ENCODE measurements around the gene ARHGEF18. TPM values are rescaled to one million over a fixed set of nuclear protein-coding genes. Genes with fewer than 3 reads are reported as not detected.

The ARHGEF18 gene
- total RNA-seq, 1 experiment from 2014 or later, result 38.3 TPM

DNA sequence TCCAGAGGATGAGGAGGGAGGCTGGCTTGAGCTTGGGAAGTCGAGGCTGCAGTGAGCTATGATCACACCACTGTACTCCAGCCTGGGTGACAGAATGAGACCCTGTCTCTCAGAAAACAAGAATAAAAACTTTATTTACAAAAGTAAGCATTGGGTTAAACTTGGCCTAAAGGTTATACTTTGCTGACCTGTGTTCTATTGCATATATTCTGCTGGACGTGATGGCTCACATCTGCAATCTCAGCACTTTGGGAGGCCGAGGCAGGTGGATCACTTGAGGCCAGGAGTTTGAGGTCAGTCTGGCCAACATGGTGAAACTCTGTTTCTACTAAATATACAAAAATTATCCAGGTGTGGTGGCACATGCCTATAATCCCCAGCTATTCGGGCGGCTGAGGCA is 6.6 kb upstream of the ARHGEF18 start:
- Histone ChIP-seq H3T11ph (ENCODE audit: low read length) (no peak overlapping the region), H3K9me3 (ENCODE audit: control insufficient read depth, low read depth, low read length) (no peaks in the 10 kb centered on the region), H4K5ac (ENCODE audit: insufficient read length, low read depth, low read length) (no peak overlapping the region), H3K9ac (ENCODE audit: extremely low read depth, insufficient read length, low read length) (no peak overlapping the region), H3K4me1 (ENCODE audit: insufficient read depth, low read length) (no peaks in the 10 kb centered on the region), H2BK5ac (ENCODE audit: insufficient read length, low read length) (no peak overlapping the region), H3K14ac (ENCODE audit: insufficient read depth, low read length) (no peak overlapping the region), H4K20me1 (ENCODE audit: control insufficient read depth, insufficient read depth, insufficient read length) (no peaks in the 10 kb centered on the region), H3K4ac (ENCODE audit: low read depth, low read length) (no peak overlapping the region), H2BK15ac (ENCODE audit: low read depth, low read length) (no peak overlapping the region), H2BK120ac (ENCODE audit: low read depth, low read length, poor library complexity, severe bottlenecking) (no peak overlapping the region), H2AFZ (ENCODE audit: low read length) (no peak overlapping the region), H3K23ac (ENCODE audit: insufficient read length, low read depth, low read length) (no peak overlapping the region), H3K56ac (ENCODE audit: insufficient read length, low read depth, low read length) (no peak overlapping the region), H3K79me2 (ENCODE audit: insufficient read depth, low read length) (no peaks in the 10 kb centered on the region), H3K79me1 (ENCODE audit: insufficient read depth, low read depth, low read length, poor library complexity, severe bottlenecking) (no peaks in the 10 kb centered on the region), H3K27me3 (ENCODE audit: insufficient read depth, low read length) (no peaks in the 10 kb centered on the region), H4K91ac (ENCODE audit: insufficient read length, low read depth, low read length) (no peak overlapping the region), H2BK12ac (ENCODE audit: insufficient read length, low read depth, low read length) (no peak overlapping the region), H2AK5ac (ENCODE audit: insufficient read length, low read length) (no peak overlapping the region), H3K27ac (ENCODE audit: insufficient read length, low read depth, low read length) (no peak overlapping the region), H2BK20ac (ENCODE audit: low read depth, low read length, poor library complexity, severe bottlenecking) (no peak overlapping the region), H3K4me2 (ENCODE audit: insufficient read depth, insufficient read length, low read length) (no peak overlapping the region), H3K23me2 (ENCODE audit: insufficient read length, low read depth, low read length, poor library complexity, severe bottlenecking) (no peaks in the 10 kb centered on the region), H3K18ac (ENCODE audit: insufficient read length, low read depth, low read length) (no peak overlapping the region), H4K8ac (replicated peaks; ENCODE audit: insufficient read length, low read depth, low read length) (no peak overlapping the region)
- WGBS (ENCODE audit: extremely low coverage, insufficient read length, low lambda C conversion rate), result no CpG with 5 or more reads among the region's 5 CpGs
- Mint-ChIP-seq H3K9me3 (no peaks in the 10 kb centered on the region), H3K36me3 (ENCODE audit: insufficient read depth in 1 of 3, low read depth in 3 of 3) (no peaks in the 10 kb centered on the region), H3K27ac (no peak overlapping the region), H3K4me3 (no peak overlapping the region), H3K27me3 (ENCODE audit: low read depth) (peaks cover 2% of the 10 kb centered on the region; the same call in 1 of the 2 replicates), H3K4me1 (peaks cover 3% of the 10 kb centered on the region in 2 experiments; a peak in 3 of 4 replicates)
- DNase-seq, result no peak
- TF ChIP-seq, protein P1, sequence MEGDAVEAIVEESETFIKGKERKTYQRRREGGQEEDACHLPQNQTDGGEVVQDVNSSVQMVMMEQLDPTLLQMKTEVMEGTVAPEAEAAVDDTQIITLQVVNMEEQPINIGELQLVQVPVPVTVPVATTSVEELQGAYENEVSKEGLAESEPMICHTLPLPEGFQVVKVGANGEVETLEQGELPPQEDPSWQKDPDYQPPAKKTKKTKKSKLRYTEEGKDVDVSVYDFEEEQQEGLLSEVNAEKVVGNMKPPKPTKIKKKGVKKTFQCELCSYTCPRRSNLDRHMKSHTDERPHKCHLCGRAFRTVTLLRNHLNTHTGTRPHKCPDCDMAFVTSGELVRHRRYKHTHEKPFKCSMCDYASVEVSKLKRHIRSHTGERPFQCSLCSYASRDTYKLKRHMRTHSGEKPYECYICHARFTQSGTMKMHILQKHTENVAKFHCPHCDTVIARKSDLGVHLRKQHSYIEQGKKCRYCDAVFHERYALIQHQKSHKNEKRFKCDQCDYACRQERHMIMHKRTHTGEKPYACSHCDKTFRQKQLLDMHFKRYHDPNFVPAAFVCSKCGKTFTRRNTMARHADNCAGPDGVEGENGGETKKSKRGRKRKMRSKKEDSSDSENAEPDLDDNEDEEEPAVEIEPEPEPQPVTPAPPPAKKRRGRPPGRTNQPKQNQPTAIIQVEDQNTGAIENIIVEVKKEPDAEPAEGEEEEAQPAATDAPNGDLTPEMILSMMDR (conservative IDR thresholded peaks at IDR 0.05), result no peak

All from H9 (cell line).